GM19395 (cell line): ENCODE data around the gene RAB31.

ENCODE experiments used
- ATAC-seq: cut with Tn5 transposase; IDR thresholded peaks from one replicate; pipeline ENCODE4 v1.9.1; 2021; ENCODE audit warnings: mild to moderate bottlenecking, moderate library complexity; ENCODE audit not compliant: unreplicated experiment

Gene RAB31

GRCh38 chr18:9712130-9712577 is 4.1 kb downstream of the RAB31 start:
- no peak for ATAC-seq

DNA sequence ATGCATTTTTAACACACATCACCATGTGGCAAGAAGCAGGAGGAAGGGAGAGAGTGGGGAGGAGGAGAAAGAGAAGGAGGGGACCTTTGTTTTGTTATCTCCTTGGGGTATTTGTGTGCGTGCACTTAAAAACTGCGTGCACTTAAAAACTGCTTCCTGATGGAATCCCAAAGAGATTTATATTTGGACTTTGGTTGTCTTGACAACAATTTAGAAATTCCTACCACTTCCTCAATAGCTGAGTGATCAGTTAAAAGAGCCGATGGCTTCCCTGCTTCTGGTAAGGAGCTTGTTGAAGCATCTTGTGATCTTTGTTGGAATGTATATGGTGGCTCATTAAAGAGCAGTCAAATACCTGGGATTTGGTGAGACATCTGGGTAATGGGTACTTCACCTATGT is 4.5 kb downstream of the RAB31 start:
- ATAC-seq, result no peak

- no peak for ATAC-seq
Observed at GRCh38 chr18:9714266-9715087, 6.4 kb downstream of the RAB31 start.

GRCh38 chr18:9715088-9715343 is 6.9 kb downstream of the RAB31 start:
- ATAC-seq, result no peak

- ATAC-seq, result no peak
Observed at GRCh38 chr18:9715978-9716774, 8.1 kb downstream of the RAB31 start.

GRCh38 chr18:9716780-9717563 is 8.9 kb downstream of the RAB31 start:
- peak; percentile 50 for ATAC-seq

- no peak for ATAC-seq
Observed at GRCh38 chr18:9719421-9719981, 11.4 kb downstream of the RAB31 start.

DNA sequence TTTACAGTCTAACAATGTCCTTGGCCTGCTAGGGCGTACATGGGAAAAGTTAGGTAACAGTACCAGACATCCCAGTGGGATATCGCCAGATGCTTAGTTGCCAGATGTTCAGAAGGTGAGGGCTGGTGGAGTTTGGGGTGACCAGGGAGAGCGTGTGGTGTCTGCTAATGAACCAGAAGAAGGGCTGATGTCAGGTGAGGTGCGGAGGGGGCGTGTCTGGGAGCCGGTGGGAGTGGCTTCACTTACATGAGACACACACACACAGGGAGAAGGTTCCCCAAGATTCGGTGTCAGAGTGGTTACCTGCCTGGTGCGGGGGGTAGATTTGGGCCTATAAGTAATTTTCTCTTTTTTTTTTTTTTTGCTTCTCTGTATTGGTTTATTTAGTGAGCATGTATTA is 12.2 kb downstream of the RAB31 start:
- no peak for ATAC-seq

DNA sequence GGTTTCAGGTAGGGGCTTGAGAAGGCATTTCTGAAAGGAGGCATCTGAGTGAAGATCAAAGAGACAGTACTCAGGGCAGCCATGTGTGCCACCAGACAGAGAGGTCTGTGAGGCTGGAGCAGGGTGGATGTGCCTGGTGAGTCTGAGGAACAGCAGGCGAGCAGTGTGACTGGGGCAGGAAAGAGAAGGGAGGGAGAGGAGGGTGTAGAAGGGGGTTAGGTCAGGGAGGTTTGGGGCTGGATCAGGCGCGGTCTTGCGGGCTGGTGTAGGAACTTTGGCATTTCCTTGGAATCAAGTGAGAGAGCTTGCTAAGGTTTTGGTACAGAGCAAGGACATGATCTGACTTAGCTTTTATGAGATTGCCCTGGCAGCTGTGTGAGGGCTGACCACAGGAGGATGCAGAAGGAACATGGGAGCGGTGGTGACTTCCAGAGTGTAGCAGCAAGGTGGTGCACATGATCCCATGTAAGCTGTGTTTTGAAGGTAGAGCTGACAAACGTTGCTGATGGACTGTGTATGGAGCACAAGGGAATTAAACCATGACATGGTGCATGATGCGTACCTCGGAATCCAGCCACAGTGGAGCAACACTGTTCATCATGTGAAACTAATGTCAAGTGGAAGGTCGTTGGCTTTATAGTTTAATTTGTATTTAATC is 13.9 kb downstream of the RAB31 start:
- no peak for ATAC-seq

DNA sequence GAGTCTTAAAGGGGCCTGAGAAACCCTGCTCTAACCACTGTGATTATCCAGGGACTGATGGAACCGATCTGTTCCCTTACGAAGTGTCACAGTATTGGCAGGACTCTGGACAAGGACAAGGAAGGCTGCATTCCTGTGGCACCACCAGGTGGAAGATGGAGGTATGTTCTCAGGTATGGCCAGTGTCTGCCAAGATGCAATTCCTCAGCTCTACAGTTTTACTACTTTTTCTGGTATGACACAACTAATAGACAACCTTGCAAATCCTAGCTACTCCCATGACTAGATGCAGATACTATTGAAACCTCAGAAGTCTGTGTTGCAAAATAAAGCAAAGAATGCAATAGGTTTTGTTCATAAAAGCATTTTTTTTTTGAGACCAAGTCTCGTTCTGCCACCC is 14.6 kb downstream of the RAB31 start:
- ATAC-seq, result no peak

DNA sequence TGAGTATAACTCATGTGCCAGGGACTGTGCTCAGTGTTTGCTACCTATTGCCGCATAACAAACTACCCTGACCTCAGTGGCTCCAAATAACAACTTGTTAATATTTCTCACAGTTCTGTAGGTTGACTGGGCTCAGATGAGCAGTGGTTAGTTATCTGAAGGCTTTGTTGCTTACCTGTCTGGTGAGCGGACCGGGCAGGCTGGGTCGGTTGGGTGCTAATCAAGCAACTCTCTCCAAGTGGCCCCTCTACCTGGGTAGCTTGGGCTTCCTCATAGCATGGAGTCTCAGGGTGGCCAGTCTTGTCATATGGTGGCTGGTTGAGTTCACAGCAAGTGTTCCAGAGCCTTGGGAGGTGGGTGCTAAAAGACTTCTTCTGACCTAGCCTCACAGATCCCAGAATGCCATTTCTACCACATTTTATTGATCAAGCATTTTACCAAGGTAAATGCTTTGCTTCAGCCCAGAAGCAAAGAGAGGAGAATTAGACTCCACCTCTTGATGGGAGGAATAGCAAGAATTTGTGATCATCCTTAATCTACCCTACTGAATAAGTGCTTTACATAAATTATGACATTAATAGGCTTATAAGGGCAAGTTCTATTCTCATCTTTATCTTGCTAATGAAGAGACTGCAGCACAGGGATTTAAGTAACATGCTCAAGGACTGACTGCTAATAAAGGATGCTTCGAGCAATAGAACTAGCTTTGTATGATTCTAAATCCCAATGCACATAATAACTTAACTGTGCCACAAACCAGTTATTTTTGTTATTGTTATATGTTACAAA is 16.9 kb downstream of the RAB31 start:
- ATAC-seq, result no peak

DNA sequence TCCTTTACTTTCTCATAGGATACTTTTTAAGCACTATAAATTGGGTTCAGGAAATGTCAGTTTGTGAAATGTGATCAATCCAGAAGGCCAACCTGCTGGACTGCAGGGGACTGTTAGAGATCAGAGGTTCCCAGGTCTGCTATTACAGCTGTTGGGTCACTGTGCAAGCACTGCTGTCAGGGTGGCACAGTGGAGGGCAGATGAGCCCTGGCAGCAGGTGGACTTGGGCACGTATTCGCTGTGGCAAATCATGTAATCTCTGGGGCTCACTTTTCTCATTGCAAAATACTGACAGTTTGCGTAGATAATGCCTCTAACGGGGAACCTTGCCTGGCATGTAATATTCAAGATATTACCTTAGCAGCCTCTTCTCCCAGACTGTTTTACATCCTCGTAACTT is 18.1 kb downstream of the RAB31 start:
- ATAC-seq, result no peak

DNA sequence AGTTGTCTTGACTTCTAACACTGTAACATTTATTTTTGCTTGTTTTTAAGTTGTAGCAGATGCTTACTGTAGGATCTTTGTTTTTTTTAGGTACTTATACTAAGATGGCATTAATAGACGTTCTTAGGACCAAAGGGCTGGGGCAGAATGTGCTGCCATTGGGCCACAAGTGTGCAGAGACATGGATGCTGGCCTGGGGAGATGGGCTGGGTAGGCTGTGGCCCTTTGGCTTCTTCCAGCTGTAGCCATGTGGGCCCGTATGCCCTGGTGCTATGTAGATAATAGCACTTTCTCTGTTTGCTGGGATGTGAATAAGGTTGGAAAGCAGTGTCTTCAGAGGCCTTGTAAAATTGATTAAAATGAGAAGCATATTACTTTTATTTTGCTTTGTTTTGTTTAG is 18.8 kb downstream of the RAB31 start:
- no peak for ATAC-seq

GRCh38 chr18:9730786-9731185 is 22.7 kb downstream of the RAB31 start:
- ATAC-seq, result no peak

GRCh38 chr18:9731380-9731779 is 23.3 kb downstream of the RAB31 start:
- ATAC-seq, result no peak

GRCh38 chr18:9732031-9732430 is 23.9 kb downstream of the RAB31 start:
- no peak for ATAC-seq

DNA sequence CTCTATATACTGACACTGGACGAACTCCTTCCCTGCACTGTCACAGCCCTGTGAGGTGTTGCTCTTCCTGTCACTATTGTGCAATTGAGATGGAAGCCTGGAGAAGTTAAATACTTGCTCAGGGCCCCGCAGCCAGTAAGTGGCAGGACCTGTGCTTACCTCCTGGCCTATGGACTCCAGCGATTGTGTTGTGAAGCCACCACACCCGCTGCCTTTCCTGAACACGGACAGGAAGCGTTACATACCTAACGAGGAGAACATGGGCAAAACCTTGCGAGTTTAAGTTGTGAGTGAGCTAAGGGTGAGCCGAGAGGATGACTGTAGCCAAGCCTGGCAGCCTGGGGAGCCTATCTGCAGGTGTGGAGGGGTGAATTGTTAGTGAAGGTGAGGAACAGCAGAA is 26.1 kb downstream of the RAB31 start:
- ATAC-seq, result no peak

- ATAC-seq, result no peak
Observed at GRCh38 chr18:9735238-9735637, 27.1 kb downstream of the RAB31 start.

DNA sequence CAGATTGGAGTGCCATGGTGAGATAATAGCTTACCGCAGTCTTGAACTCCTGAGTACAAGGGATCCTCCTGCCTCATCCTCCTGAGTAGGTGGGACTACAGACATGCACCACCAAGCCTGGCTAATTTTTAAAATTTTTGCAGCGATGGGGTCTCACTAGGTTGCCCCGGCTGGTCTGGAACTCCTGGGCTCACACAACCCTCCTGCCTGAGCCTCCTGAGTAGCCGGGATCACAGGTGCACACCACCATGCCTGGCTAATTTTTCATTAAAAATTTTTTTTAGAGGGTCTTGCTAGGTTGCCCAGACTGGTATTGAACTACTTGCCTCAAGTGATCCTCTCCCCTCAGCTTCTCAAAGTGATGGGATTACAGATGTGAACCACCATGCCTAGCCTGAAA is 27.8 kb downstream of the RAB31 start:
- no peak for ATAC-seq

- ATAC-seq, result no peak
Observed at GRCh38 chr18:9736286-9736835, 28.3 kb downstream of the RAB31 start.
